ENCODE measurements around the gene STXBP1. TPM values are rescaled to one million over a fixed set of nuclear protein-coding genes. Genes with fewer than 3 reads are reported as not detected.

The STXBP1 gene
- total and polyA plus RNA-seq, 9 of the 15 experiments (the other 6 are each of a cell fraction or from before 2014, with no cell fraction given) = 4.6 to 35.1 (median 9.7) TPM

DNA sequence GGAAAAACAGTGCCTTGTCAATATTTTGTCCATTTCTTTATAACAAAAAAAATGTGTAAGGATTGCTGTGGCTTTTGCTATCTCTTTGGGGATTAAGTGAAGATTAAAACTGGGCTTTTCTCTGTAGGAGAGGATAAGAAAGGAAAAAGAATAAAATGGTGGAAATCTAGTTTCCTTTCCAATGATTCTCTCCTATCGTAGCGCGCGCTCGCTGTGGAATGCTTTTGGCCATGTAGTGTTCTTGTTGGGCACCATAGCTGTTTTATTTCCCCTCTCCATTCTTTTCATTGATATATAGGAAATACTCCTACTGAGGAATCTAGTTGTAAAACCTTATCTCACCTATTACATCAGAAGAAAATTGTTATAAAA, 1.5 kb downstream of the STXBP1 start:
- no peaks in the 10 kb centered on the region for H3K27me3 ChIP-seq (ENCODE audit: control insufficient read depth in 2 of 2, insufficient read depth in 2 of 2, low read length in 2 of 2)
- in situ Hi-C loops (cut with MboI) (no loop called here), intact Hi-C loops (cut with micrococcal nuclease) (no loop called here)
- POLR2A ChIA-PET = interaction anchor here (0.6 to 1.4 kb wide), 6 partner anchors 10 to 142 kb away, joined by 3 to 4 read pairs (median 3); no protein-coding TSS in a partner anchor
- CTCF ChIA-PET (ENCODE audit: low intra/inter-chr PET ratio) = interaction anchor here (0.6 kb wide), 1 partner anchor 14 kb away, joined by 3 read pairs; no protein-coding TSS in a partner anchor
- TSS peak; percentile 44 for BruUV-seq (replicated peaks)
- TF ChIP-seq SETDB1 (IDR thresholded peaks at IDR 0.05; ENCODE audit: low read length) = no peak
- TF ChIP-seq SP1 (CRISPR knock-in tag; IDR thresholded peaks at IDR 0.05) = peak; percentile 38; the same call in 1 of the 2 replicates
- TF ChIP-seq SMARCE1 (IDR thresholded peaks at IDR 0.05) = 0 out of 2 replicates have a peak, but pooled peaks have one; percentile 5
- no peak for TF ChIP-seq TSC22D4 (tag; IDR thresholded peaks at IDR 0.05)
- no peak for TF ChIP-seq ARHGAP35 (IDR thresholded peaks at IDR 0.05; ENCODE audit: partially characterized antibody)
- no peak for TF ChIP-seq ZNF764 (CRISPR knock-in tag; IDR thresholded peaks at IDR 0.05; ENCODE audit: low read depth)
- TF ChIP-seq GABPA (tag; conservative IDR thresholded peaks at IDR 0.05; ENCODE audit: low read depth) = 0 out of 2 replicates have a peak, but pooled peaks have one; percentile 25
- peak overlapping the region; percentile 26 to 92 for H3K9ac ChIP-seq (ENCODE audit: insufficient read depth in 1 of 2, low read depth in 2 of 2, low read length in 2 of 2)
- no peak overlapping the region for H3K27ac ChIP-seq (ENCODE audit: extremely low read depth, low read depth, low read length)
- peak overlapping the region; percentile 72 for H2AFZ ChIP-seq (ENCODE audit: low read depth, low read length)
- H3K4me1 ChIP-seq (replicated peaks in 1 of 2; ENCODE audit: control insufficient read depth in 2 of 2, insufficient read depth in 2 of 2, low read length in 2 of 2) = peaks cover 12 to 25% of the 10 kb centered on the region in 2 experiments; a peak in 4 of 5 replicates
- no peak for ATAC-seq
- H3K9me3 ChIP-seq (replicated peaks; ENCODE audit: control insufficient read depth, insufficient read depth, low read depth, low read length) = no peaks in the 10 kb centered on the region
- H3K36me3 ChIP-seq (ENCODE audit: control insufficient read depth, insufficient read depth, low read length) = no peaks in the 10 kb centered on the region
- peaks cover 12% of the 10 kb centered on the region for H3K79me2 ChIP-seq (ENCODE audit: control insufficient read depth, insufficient read depth, low read length)
- no peak for FAIRE-seq
- no peak for DNase-seq (ENCODE audit: extremely low read depth in 1 of 4, low spot score in 3 of 4)
- H3K4me2 ChIP-seq (ENCODE audit: insufficient read depth, low read length) = peak overlapping the region; percentile 83
- 84% methylated on average over 5 of the region's 5 CpGs for WGBS (ENCODE audit: insufficient coverage, low coverage, missing lambda C conversion rate)
- H4K20me1 ChIP-seq (replicated peaks; ENCODE audit: control insufficient read depth, insufficient read depth, low read length) = no peaks in the 10 kb centered on the region
- H3K4me3 ChIP-seq = peak overlapping the region; percentile 76
- H3K9me1 ChIP-seq (ENCODE audit: control insufficient read depth, insufficient read depth, low read length) = no peaks in the 10 kb centered on the region

Measured in K562 (cell line).